ENCODE measurements around the gene KSR2. TPM values are rescaled to one million over a fixed set of nuclear protein-coding genes. Genes with fewer than 3 reads are reported as not detected.

Gene KSR2
- total and polyA plus RNA-seq, 10 of the 15 experiments (the other 5 are each of a cell fraction or from before 2014, with no cell fraction given) = under 0.01 to 1.5 (median 0.01) TPM; not detected in 3

DNA sequence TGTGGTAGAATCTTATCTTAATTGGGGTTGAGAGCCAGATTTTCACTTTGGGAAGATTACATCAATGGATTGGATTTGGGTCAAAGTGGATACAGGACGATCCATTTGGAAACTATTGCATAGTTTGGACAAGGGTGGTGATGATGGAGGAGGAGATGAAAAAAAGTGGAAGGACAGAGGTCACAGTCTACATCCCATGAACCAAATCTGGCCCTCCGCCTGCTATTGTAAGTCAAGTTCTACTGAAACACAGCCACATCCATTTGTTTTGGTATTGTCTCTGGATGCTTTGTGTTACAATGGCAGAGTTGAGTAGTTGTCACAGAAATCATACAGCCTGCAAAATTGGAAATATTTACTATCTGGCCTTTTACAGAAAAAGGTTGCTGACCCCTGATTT is 310.6 kb downstream of the KSR2 start:
- no peaks in the 10 kb centered on the region for H3K79me2 ChIP-seq (ENCODE audit: control insufficient read depth, insufficient read depth, low read length)
- RAD21 ChIA-PET (ENCODE audit: unreplicated experiment) = no interaction called here
- CTCF ChIA-PET = no interaction called here
- TF ChIP-seq FOXM1 (IDR thresholded peaks at IDR 0.05; ENCODE audit: low read depth, low read length) (no peak), BMI1 (IDR thresholded peaks at IDR 0.05; ENCODE audit: borderline replicate concordance) (no peak), YY1 (IDR thresholded peaks at IDR 0.05; ENCODE audit: low read depth, low read length) (no peak), BCL11A (IDR thresholded peaks at IDR 0.05; ENCODE audit: low read depth, low read length) (no peak), POLR2AphosphoS5 (IDR thresholded peaks at IDR 0.05; ENCODE audit: low read length) (no peak), SMAD1 (IDR thresholded peaks at IDR 0.05; ENCODE audit: low read depth, partially characterized antibody) (no peak), ZBED1 (IDR thresholded peaks at IDR 0.05; ENCODE audit: borderline replicate concordance) (no peak), ATF7 (IDR thresholded peaks at IDR 0.05; ENCODE audit: low read depth) (no peak), TCF3 (IDR thresholded peaks at IDR 0.05; ENCODE audit: borderline replicate concordance, insufficient read depth, low read depth, low read length) (no peak), CREM (IDR thresholded peaks at IDR 0.05; ENCODE audit: low read depth) (no peak), NRF1 (conservative IDR thresholded peaks at IDR 0.05; ENCODE audit: low read depth, low read length) (no peak), ZNF217 (IDR thresholded peaks at IDR 0.05) (no peak)
- TF ChIP-seq, protein P1, sequence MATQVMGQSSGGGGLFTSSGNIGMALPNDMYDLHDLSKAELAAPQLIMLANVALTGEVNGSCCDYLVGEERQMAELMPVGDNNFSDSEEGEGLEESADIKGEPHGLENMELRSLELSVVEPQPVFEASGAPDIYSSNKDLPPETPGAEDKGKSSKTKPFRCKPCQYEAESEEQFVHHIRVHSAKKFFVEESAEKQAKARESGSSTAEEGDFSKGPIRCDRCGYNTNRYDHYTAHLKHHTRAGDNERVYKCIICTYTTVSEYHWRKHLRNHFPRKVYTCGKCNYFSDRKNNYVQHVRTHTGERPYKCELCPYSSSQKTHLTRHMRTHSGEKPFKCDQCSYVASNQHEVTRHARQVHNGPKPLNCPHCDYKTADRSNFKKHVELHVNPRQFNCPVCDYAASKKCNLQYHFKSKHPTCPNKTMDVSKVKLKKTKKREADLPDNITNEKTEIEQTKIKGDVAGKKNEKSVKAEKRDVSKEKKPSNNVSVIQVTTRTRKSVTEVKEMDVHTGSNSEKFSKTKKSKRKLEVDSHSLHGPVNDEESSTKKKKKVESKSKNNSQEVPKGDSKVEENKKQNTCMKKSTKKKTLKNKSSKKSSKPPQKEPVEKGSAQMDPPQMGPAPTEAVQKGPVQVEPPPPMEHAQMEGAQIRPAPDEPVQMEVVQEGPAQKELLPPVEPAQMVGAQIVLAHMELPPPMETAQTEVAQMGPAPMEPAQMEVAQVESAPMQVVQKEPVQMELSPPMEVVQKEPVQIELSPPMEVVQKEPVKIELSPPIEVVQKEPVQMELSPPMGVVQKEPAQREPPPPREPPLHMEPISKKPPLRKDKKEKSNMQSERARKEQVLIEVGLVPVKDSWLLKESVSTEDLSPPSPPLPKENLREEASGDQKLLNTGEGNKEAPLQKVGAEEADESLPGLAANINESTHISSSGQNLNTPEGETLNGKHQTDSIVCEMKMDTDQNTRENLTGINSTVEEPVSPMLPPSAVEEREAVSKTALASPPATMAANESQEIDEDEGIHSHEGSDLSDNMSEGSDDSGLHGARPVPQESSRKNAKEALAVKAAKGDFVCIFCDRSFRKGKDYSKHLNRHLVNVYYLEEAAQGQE (IDR thresholded peaks at IDR 0.05; ENCODE audit: low read depth, low read length) = no peak
- TF ChIP-seq, protein P2, sequence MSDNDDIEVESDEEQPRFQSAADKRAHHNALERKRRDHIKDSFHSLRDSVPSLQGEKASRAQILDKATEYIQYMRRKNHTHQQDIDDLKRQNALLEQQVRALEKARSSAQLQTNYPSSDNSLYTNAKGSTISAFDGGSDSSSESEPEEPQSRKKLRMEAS (IDR thresholded peaks at IDR 0.05; ENCODE audit: low read depth, low read length) = no peak
- TF ChIP-seq, protein P3, sequence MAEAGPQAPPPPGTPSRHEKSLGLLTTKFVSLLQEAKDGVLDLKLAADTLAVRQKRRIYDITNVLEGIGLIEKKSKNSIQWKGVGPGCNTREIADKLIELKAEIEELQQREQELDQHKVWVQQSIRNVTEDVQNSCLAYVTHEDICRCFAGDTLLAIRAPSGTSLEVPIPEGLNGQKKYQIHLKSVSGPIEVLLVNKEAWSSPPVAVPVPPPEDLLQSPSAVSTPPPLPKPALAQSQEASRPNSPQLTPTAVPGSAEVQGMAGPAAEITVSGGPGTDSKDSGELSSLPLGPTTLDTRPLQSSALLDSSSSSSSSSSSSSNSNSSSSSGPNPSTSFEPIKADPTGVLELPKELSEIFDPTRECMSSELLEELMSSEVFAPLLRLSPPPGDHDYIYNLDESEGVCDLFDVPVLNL (IDR thresholded peaks at IDR 0.05; ENCODE audit: low read depth, low read length) = no peak
- TF ChIP-seq, protein P4, sequence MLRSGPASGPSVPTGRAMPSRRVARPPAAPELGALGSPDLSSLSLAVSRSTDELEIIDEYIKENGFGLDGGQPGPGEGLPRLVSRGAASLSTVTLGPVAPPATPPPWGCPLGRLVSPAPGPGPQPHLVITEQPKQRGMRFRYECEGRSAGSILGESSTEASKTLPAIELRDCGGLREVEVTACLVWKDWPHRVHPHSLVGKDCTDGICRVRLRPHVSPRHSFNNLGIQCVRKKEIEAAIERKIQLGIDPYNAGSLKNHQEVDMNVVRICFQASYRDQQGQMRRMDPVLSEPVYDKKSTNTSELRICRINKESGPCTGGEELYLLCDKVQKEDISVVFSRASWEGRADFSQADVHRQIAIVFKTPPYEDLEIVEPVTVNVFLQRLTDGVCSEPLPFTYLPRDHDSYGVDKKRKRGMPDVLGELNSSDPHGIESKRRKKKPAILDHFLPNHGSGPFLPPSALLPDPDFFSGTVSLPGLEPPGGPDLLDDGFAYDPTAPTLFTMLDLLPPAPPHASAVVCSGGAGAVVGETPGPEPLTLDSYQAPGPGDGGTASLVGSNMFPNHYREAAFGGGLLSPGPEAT (IDR thresholded peaks at IDR 0.05; ENCODE audit: low read depth) = no peak
- H3K4me1 ChIP-seq (ENCODE audit: control insufficient read depth, insufficient read depth, low read length) = no peaks in the 10 kb centered on the region
- H2AFZ ChIP-seq (ENCODE audit: control insufficient read depth, low read depth, low read length) = no peak overlapping the region
- no peak for DNase-seq (ENCODE audit: low read depth, low spot score)
- H3K9ac ChIP-seq (ENCODE audit: control insufficient read depth, insufficient read depth, low read length) = no peak overlapping the region
- 27% methylated on average over 2 of the region's 2 CpGs for WGBS (ENCODE audit: insufficient coverage, insufficient replicate concordance, low lambda C conversion rate, missing lambda C conversion rate)
- POLR2A ChIA-PET = no interaction called here
- H3K4me3 ChIP-seq = no peak overlapping the region
- in situ Hi-C loops (cut with MboI) = no loop called here
- H3K4me2 ChIP-seq (ENCODE audit: control insufficient read depth, insufficient read depth) = no peak overlapping the region
- H3K27me3 ChIP-seq (replicated peaks in 1 of 2; ENCODE audit: control insufficient read depth in 2 of 2, insufficient read depth in 2 of 2, low read length in 1 of 2) = no peaks in the 10 kb centered on the region
- no peaks in the 10 kb centered on the region for H3K9me3 ChIP-seq (replicated peaks; ENCODE audit: control insufficient read depth, insufficient read depth, low read length)
- intact Hi-C loops (cut with micrococcal nuclease; ENCODE audit: unreplicated experiment) = no loop called here
- no peaks in the 10 kb centered on the region for H4K20me1 ChIP-seq (ENCODE audit: control insufficient read depth, insufficient read depth)
- SMC1A ChIA-PET (ENCODE audit: uncharacterized antibody, unreplicated experiment) = no interaction called here
- H3K36me3 ChIP-seq (ENCODE audit: control insufficient read depth in 2 of 2, insufficient read depth in 2 of 2, low read length in 1 of 2) = no peaks in the 10 kb centered on the region
- ATAC-seq = no peak
- BruUV-seq (replicated peaks) = no TSS peak
- no peak for FAIRE-seq
- no peak overlapping the region for H3K27ac ChIP-seq (ENCODE audit: control insufficient read depth, insufficient read depth)

All from GM12878 (cell line).